Measurements from ENCODE around the gene ADCY1.

ADCY1 gene

GRCh38 chr7:45699726-45700390, 125.7 kb downstream of the ADCY1 start:
- POLR2A ChIA-PET, result no interaction called here
- CTCF ChIA-PET, result no interaction called here
- TF ChIP-seq CTCF (IDR thresholded peaks at IDR 0.05; ENCODE audit: insufficient read depth, low read length, missing control alignments), result no peak

DNA sequence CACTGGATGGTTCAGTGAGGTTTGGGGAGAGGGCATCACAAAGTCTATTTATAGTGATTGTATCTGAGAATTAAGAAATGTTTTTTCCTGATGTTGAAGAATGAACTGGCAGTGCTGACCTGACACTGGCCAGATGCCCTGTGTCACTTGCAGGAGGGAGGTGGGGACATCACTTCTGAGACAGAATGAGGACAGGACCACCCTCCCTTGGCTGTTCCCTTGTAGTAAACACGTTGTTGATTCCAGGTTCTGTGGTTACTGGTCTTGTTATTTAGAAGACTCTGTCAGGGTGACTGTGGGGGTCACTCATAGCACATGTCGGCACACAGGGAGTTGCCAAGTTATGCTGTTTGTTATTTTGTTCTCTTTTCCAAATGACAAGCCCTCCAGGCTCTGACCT, 126.4 kb downstream of the ADCY1 start:
- ChIA-PET CTCF (no interaction called here), POLR2A (no interaction called here)
- no peak for TF ChIP-seq CTCF (IDR thresholded peaks at IDR 0.05; ENCODE audit: insufficient read depth, low read length, missing control alignments)
- no peak for DNase-seq (ENCODE audit: low read depth, low spot score)
- H3K4me3 ChIP-seq (ENCODE audit: low read depth, low read length), result no peak overlapping the region

More at GRCh38 chr7:45699726-45700390, 125.7 kb downstream of the ADCY1 start:
- no peak overlapping the region for H3K4me3 ChIP-seq (ENCODE audit: low read depth, low read length)
- DNase-seq (ENCODE audit: low read depth, low spot score), result no peak

- no peak for TF ChIP-seq CTCF (IDR thresholded peaks at IDR 0.05; ENCODE audit: insufficient read depth, low read length, missing control alignments)
- CTCF ChIA-PET, result interaction anchor here (1.6 kb wide), 1 partner anchor 39 kb away, joined by 4 read pairs; no protein-coding TSS in a partner anchor
- POLR2A ChIA-PET, result no interaction called here
- no peak for DNase-seq (ENCODE audit: low read depth, low spot score)
- H3K4me3 ChIP-seq (ENCODE audit: low read depth, low read length), result no peak overlapping the region
Observed at GRCh38 chr7:45701701-45702510, 127.7 kb downstream of the ADCY1 start.

DNA sequence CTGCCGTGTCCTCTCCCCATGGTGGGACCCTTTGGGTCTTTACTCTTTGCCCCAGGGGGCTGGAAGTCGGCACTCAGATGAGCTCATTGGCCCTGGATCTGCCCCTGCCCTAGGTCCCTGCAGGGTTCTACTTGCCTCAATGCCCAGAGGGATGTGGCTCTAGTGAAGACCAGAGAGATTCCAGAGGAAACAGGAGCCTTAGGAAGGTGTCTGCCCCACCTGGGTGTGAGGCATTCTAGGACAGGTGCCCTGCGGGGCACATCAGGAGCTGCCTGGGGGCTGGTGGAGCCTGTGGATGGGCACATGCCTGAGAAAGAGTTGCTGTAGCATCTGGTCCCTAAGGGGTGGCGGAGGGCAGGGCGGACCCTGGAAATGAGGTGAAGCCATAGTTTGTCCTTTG, 128.6 kb downstream of the ADCY1 start:
- POLR2A ChIA-PET, result no interaction called here
- DNase-seq (ENCODE audit: low read depth, low spot score), result no peak
- TF ChIP-seq CTCF (IDR thresholded peaks at IDR 0.05; ENCODE audit: insufficient read depth, low read length, missing control alignments), result no peak
- CTCF ChIA-PET, result no interaction called here
- H3K4me3 ChIP-seq (ENCODE audit: low read depth, low read length), result no peak overlapping the region

DNA sequence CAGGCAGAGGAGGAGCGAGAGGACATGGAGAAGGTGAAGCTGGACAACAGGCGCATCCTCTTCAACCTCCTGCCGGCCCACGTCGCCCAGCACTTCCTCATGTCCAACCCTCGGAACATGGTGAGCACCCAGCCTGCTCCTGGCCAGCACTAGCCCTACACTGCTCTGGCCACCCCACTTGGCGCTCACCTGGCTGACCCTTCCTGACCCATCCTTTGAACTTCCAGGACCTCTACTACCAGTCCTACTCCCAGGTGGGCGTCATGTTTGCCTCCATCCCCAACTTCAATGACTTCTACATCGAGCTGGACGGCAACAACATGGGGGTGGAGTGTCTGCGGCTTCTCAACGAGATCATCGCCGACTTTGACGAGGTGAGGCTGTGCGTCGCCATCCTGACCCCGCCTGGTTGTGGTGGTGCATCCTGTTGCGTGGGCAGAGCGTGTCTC, 129.2 kb downstream of the ADCY1 start:
- POLR2A ChIA-PET, result no interaction called here
- no peak for TF ChIP-seq CTCF (IDR thresholded peaks at IDR 0.05; ENCODE audit: insufficient read depth, low read length, missing control alignments)
- no peak overlapping the region for H3K4me3 ChIP-seq (ENCODE audit: low read depth, low read length)
- CTCF ChIA-PET, result no interaction called here
- no peak for DNase-seq (ENCODE audit: low read depth, low spot score)

- TF ChIP-seq CTCF (IDR thresholded peaks at IDR 0.05; ENCODE audit: insufficient read depth, low read length, missing control alignments), result no peak
- no peak overlapping the region for H3K4me3 ChIP-seq (ENCODE audit: low read depth, low read length)
- CTCF ChIA-PET, result no interaction called here
- POLR2A ChIA-PET, result no interaction called here
- DNase-seq (ENCODE audit: low read depth, low spot score), result no peak
Observed at GRCh38 chr7:45703911-45704682, 129.9 kb downstream of the ADCY1 start.

Data from AG04449 (cell line).